ENCODE data around the gene TCF3.

DNA sequence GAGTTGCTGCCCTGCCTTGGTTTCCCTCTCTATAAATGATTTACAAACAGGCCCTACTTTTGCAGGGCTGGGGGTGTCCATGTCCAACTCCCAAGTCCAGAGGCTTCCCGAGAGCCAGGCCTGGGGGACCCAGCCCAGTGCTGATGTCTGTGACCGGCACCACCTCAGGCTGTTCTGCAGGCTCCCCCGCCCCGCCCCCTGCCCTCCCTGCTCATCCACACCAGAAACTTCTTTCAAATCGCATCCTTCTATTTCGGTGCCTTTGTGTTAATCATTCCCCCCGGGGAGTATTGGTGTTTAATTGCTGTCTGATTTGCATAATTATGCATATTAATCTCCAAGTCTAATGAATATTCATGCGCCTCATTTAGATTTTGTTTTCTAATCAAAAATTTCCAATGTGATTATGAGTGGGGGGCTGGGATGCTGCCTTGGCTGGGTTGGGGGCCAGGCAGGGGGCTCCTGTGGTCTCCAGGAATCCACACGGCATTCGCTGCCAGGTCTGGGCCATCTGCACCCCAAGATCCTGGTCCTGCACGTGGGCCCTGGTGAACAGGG, 19.1 kb downstream of the TCF3 start:
- TF ChIP-seq SUZ12 (IDR thresholded peaks at IDR 0.05; ENCODE audit: extremely low read depth, insufficient read depth, insufficient read length), result no peak
- TF ChIP-seq YY1 (IDR thresholded peaks at IDR 0.05; ENCODE audit: insufficient read depth, insufficient read length), result no peak
